ENCODE measurements around the gene UBAP1.

DNA sequence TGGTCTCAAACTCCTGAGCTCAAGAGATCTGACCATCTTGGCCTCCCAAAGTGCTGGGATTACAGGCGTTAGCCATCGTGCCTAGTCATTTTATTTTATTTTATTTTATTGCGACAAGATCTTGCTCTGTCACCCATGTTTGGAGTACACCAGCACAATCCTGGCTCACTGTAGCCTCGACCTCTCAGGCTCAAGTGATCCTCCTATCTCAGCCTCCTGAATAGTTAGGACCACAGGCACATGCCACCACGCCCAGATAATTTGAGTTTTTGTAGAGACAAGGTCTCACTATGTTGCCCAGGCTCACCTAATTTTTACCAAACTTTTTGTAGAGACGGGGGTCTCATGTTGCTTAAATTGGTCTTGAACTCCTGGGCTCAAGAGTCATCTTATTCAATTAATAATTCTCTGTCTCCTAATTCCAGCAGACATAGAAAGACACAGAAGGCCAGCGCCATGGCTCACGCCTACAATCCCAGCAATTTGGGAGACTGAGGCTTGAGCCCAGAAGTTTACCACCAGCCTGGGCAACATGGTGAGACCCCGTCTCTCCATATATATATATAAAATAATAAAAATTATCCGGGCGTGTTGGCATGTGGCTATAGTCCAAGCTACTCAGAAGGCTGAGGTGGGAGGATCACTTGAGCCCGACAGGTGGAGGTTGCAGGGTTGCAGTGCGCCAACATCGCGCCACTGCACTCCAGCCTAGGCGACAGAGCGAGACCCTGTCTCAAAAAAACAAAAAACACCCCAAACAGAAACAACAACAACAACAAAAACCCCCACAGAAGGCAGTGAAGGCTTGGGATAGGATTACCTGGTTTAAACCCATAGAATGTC, 1.0 kb upstream of the UBAP1 start:
- TF ChIP-seq CTCF (conservative IDR thresholded peaks at IDR 0.05; ENCODE audit: low read depth in 2 of 2), result no peak
- no peak for TF ChIP-seq POLR2AphosphoS5 (IDR thresholded peaks at IDR 0.05; ENCODE audit: low read depth)
- no peak for TF ChIP-seq REST (IDR thresholded peaks at IDR 0.05; ENCODE audit: unreplicated experiment)
- TF ChIP-seq NANOG (IDR thresholded peaks at IDR 0.05; ENCODE audit: borderline replicate concordance), result no peak
- no peak for TF ChIP-seq CREB1 (CRISPR knock-in tag; IDR thresholded peaks at IDR 0.05; ENCODE audit: low read depth)
- TF ChIP-seq EZH2 (IDR thresholded peaks at IDR 0.05; ENCODE audit: low read depth, unreplicated experiment), result no peak
- no peak for TF ChIP-seq ZNF114 (CRISPR knock-in tag; IDR thresholded peaks at IDR 0.05)
- TF ChIP-seq EZH2phosphoT487 (IDR thresholded peaks at IDR 0.05; ENCODE audit: unreplicated experiment), result no peak
- TF ChIP-seq JUNB (IDR thresholded peaks at IDR 0.05; ENCODE audit: unreplicated experiment), result no peak
- TF ChIP-seq, protein P1, sequence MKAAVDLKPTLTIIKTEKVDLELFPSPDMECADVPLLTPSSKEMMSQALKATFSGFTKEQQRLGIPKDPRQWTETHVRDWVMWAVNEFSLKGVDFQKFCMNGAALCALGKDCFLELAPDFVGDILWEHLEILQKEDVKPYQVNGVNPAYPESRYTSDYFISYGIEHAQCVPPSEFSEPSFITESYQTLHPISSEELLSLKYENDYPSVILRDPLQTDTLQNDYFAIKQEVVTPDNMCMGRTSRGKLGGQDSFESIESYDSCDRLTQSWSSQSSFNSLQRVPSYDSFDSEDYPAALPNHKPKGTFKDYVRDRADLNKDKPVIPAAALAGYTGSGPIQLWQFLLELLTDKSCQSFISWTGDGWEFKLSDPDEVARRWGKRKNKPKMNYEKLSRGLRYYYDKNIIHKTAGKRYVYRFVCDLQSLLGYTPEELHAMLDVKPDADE (IDR thresholded peaks at IDR 0.05), result no peak
